ENCODE results near the gene SLC35F6.

- TF ChIP-seq CTCF (IDR thresholded peaks at IDR 0.05; ENCODE audit: insufficient read depth, low read length, poor library complexity, severe bottlenecking) (no peak), EZH2phosphoT487 (conservative IDR thresholded peaks at IDR 0.05; ENCODE audit: low read length) (no peak)
Observed at GRCh38 chr2:26780203-26780760, 16.2 kb downstream of the SLC35F6 start.

All from SU-DHL-6 (cell line).